HepG2 (cell line): ENCODE measurements around the gene ABCG4. TPM values are rescaled to one million over a fixed set of nuclear protein-coding genes. Genes with fewer than 3 reads are reported as not detected.

ENCODE experiments used
- BHLHE40 ChIP-seq: IDR thresholded peaks from 2 replicates; pipeline ENCODE4 v1.6.1; 2011; ENCODE audit warnings: low read length, improper control_type of control experiment
- HOXA3 ChIP-seq: sonication (generic); formaldehyde crosslinking; IDR thresholded peaks from 2 replicates; pipeline ENCODE4 v1.5.0; 2020; ENCODE audit warnings: missing genetic modification reagents
- LCORL ChIP-seq, 2 experiments: fragments of 450-650 bp in 1 of 2; sonication (generic) in 1 of 2; formaldehyde crosslinking in 1 of 2; IDR thresholded peaks; 2 replicates each; pipeline versions ENCODE4 v1.5.0 to v1.6.1; 2017 to 2020; ENCODE audit warnings: antibody characterized with exemption in 1 of 2, missing genetic modification reagents in 1 of 2
- SETDB1 ChIP-seq: sonication (generic); formaldehyde crosslinking; IDR thresholded peaks from 2 replicates; pipeline ENCODE4 v1.5.1; 2020; ENCODE audit warnings: missing genetic modification reagents, mild to moderate bottlenecking, borderline replicate concordance
- YEATS2 ChIP-seq: sonication (generic); formaldehyde crosslinking; IDR thresholded peaks from 2 replicates; pipeline ENCODE4 v1.4.0; 2020; ENCODE audit warnings: missing genetic modification reagents, borderline replicate concordance
- ZNF792 ChIP-seq: IDR thresholded peaks from 2 replicates; pipeline ENCODE4 v1.6.1; 2016
- polyA plus RNA-seq, 8 experiments: library from polyadenylated mRNA; depleted of rRNA in 3 of 8; stranded (reverse) in 7 of 8; unstranded in 1 of 8; fragments of >200 nt; fragmentation: Illumina TruSeq in 4 of 8; extraction: Trizol in 4 of 8; gene quantifications; 2 replicates each; pipeline versions ENCODE4 v1.2.1 to v1.2.3, GENCODE V29; 2011 to 2016; ENCODE audit warnings: low read depth in 4 of 8, missing spikeins in 1 of 8, mixed read lengths in 1 of 8; ENCODE audit not compliant: insufficient read depth in 1 of 8
- total RNA-seq, 5 experiments: library from RNA; depleted of rRNA; stranded (reverse); fragments of >200 nt; fragmentation: Illumina TruSeq; extraction: Trizol; gene quantifications; 2 replicates each; pipeline ENCODE4 v1.2.3, GENCODE V29; 2016; ENCODE audit warnings: low read depth in 1 of 5
- TF ChIP-seq, protein P1 (sequence below), 2 experiments: sonication (generic) in 1 of 2; formaldehyde crosslinking in 1 of 2; IDR thresholded peaks; 2 replicates each; pipeline versions ENCODE4 v1.4.0 to v1.6.1; 2018 to 2020; ENCODE audit warnings: missing genetic modification reagents in 2 of 2, borderline replicate concordance in 1 of 2, low read depth in 1 of 2, mild to moderate bottlenecking in 1 of 2, missing biosample characterization in 1 of 2
- TF ChIP-seq, protein P2 (sequence below), 2 experiments: sonication (generic) in 1 of 2; formaldehyde crosslinking in 1 of 2; IDR thresholded peaks; 2 replicates each; pipeline versions ENCODE4 v1.5.1 to v1.6.1; 2011 to 2020; ENCODE audit warnings: borderline replicate concordance in 1 of 2, low read depth in 1 of 2, low read length in 1 of 2, mild to moderate bottlenecking in 1 of 2, missing genetic modification reagents in 1 of 2, moderate library complexity in 1 of 2
- TF ChIP-seq, protein P3 (sequence below): sonication (generic); formaldehyde crosslinking; IDR thresholded peaks from 2 replicates; pipeline ENCODE4 v1.5.0; 2020; ENCODE audit warnings: mild to moderate bottlenecking, missing genetic modification reagents
- TF ChIP-seq, protein P4 (sequence below): sonication (generic); formaldehyde crosslinking; IDR thresholded peaks from 2 replicates; pipeline ENCODE4 v1.4.0; 2020; ENCODE audit warnings: missing genetic modification reagents
- TF ChIP-seq, protein P5 (sequence below): sonication (generic); formaldehyde crosslinking; IDR thresholded peaks from 2 replicates; pipeline ENCODE4 v1.8.0; 2022; ENCODE audit warnings: missing genetic modification reagents, mild to moderate bottlenecking, inconsistent platforms, borderline replicate concordance
- TF ChIP-seq, protein P6 (sequence below): sonication (generic); formaldehyde crosslinking; IDR thresholded peaks from 2 replicates; pipeline ENCODE4 v1.4.0; 2020; ENCODE audit warnings: missing genetic modification reagents, mild to moderate bottlenecking, borderline replicate concordance

ABCG4 gene
- total and polyA plus RNA-seq, 2 of the 13 experiments (the other 11 are each of a cell fraction or from before 2014, with no cell fraction given): not detected

DNA sequence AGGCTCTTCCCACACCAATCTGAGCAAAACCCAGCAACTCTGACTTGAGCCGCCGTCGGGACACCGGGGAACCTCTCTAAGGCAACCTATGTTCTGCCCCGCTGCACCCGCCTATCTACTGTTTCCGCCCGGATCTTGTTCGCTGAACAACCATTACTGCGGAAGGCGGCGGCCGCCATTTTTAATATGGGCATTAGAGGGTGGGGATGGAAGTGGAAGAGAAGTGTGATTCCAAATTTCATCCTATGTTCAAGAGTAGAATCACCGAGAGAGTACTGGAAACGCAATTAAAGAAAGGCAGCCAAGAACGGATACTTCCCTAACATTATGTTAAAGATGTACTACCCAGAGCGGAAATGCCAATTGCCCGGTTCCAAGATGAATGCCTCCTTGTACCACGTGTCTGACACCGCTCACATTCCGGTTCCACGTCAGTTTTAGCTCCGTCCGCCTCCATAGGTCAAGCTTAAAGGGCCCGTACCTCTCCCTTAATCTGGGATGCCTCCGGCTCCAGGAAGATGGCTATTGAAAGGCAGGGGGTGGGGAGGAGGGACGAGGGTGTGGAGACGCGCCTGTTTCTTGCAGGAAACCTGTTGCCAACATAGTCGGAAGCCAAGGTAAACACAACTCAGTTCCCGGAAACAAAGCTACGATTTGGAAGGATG, 47.0 kb upstream of the ABCG4 start, which contains the start of gene DPAGT1 (continued):
- TF ChIP-seq, protein P1, sequence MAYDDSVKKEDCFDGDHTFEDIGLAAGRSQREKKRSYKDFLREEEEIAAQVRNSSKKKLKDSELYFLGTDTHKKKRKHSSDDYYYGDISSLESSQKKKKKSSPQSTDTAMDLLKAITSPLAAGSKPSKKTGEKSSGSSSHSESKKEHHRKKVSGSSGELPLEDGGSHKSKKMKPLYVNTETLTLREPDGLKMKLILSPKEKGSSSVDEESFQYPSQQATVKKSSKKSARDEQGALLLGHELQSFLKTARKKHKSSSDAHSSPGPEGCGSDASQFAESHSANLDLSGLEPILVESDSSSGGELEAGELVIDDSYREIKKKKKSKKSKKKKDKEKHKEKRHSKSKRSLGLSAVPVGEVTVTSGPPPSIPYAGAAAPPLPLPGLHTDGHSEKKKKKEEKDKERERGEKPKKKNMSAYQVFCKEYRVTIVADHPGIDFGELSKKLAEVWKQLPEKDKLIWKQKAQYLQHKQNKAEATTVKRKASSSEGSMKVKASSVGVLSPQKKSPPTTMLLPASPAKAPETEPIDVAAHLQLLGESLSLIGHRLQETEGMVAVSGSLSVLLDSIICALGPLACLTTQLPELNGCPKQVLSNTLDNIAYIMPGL (CRISPR knock-in tag; IDR thresholded peaks at IDR 0.05; ENCODE audit: borderline replicate concordance in 1 of 2, low read depth in 1 of 2): peak; percentile 72 to 82; a peak in 3 of 4 replicates
- TF ChIP-seq, protein P2, sequence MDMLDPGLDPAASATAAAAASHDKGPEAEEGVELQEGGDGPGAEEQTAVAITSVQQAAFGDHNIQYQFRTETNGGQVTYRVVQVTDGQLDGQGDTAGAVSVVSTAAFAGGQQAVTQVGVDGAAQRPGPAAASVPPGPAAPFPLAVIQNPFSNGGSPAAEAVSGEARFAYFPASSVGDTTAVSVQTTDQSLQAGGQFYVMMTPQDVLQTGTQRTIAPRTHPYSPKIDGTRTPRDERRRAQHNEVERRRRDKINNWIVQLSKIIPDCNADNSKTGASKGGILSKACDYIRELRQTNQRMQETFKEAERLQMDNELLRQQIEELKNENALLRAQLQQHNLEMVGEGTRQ (IDR thresholded peaks at IDR 0.05; ENCODE audit: low read depth, low read length): peak; percentile 88
- TF ChIP-seq, protein P2 (CRISPR knock-in tag; IDR thresholded peaks at IDR 0.05; ENCODE audit: borderline replicate concordance): peak; percentile 94; the same call in 1 of the 2 replicates
- TF ChIP-seq SETDB1 (CRISPR knock-in tag) (no peak), YEATS2 (CRISPR knock-in tag) (peak; percentile 77; the same call in 1 of the 2 replicates), HOXA3 (peak; percentile 98), BHLHE40 (0 out of 2 replicates have a peak, but pooled peaks have one; percentile 15), LCORL (IDR thresholded peaks at IDR 0.05) (no peak), LCORL (CRISPR knock-in tag; IDR thresholded peaks at IDR 0.05) (peak; percentile 62), ZNF792 (CRISPR knock-in tag) (peak; percentile 40; the same call in 1 of the 2 replicates)
- TF ChIP-seq, protein P3, sequence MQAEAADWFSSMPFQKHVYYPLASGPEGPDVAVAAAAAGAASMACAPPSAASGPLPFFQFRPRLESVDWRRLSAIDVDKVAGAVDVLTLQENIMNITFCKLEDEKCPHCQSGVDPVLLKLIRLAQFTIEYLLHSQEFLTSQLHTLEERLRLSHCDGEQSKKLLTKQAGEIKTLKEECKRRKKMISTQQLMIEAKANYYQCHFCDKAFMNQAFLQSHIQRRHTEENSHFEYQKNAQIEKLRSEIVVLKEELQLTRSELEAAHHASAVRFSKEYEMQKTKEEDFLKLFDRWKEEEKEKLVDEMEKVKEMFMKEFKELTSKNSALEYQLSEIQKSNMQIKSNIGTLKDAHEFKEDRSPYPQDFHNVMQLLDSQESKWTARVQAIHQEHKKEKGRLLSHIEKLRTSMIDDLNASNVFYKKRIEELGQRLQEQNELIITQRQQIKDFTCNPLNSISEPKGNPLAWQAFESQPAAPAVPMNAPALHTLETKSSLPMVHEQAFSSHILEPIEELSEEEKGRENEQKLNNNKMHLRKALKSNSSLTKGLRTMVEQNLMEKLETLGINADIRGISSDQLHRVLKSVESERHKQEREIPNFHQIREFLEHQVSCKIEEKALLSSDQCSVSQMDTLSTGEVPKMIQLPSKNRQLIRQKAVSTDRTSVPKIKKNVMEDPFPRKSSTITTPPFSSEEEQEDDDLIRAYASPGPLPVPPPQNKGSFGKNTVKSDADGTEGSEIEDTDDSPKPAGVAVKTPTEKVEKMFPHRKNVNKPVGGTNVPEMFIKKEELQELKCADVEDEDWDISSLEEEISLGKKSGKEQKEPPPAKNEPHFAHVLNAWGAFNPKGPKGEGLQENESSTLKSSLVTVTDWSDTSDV (CRISPR knock-in tag): no peak
- TF ChIP-seq, protein P4, sequence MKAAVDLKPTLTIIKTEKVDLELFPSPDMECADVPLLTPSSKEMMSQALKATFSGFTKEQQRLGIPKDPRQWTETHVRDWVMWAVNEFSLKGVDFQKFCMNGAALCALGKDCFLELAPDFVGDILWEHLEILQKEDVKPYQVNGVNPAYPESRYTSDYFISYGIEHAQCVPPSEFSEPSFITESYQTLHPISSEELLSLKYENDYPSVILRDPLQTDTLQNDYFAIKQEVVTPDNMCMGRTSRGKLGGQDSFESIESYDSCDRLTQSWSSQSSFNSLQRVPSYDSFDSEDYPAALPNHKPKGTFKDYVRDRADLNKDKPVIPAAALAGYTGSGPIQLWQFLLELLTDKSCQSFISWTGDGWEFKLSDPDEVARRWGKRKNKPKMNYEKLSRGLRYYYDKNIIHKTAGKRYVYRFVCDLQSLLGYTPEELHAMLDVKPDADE (CRISPR knock-in tag): no peak
- TF ChIP-seq, protein P5, sequence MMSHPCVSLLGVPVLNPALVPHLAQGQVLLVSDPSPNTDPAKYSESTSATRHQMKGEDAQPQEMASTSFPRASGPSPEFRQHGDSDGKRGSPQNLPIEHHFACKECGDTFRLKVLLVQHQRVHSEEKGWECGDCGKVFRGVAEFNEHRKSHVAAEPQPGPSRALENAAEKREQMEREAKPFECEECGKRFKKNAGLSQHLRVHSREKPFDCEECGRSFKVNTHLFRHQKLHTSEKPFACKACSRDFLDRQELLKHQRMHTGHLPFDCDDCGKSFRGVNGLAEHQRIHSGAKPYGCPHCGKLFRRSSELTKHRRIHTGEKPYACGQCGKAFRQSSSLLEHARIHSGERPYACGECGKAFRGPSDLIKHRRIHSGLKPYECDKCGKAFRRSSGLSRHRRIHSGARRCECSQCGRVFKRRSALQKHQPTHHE (CRISPR knock-in tag): peak; percentile 75; the same call in 1 of the 2 replicates
- TF ChIP-seq, protein P6, sequence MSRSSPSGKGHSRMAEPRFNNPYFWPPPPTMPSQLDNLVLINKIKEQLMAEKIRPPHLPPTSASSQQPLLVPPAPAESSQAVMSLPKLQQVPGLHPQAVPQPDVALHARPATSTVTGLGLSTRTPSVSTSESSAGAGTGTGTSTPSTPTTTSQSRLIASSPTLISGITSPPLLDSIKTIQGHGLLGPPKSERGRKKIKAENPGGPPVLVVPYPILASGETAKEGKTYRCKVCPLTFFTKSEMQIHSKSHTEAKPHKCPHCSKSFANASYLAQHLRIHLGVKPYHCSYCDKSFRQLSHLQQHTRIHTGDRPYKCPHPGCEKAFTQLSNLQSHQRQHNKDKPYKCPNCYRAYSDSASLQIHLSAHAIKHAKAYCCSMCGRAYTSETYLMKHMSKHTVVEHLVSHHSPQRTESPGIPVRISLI (CRISPR knock-in tag): 0 out of 2 replicates have a peak, but pooled peaks have one; percentile 12
